ENCODE data around the gene WDR27.

The WDR27 gene

GRCh38 chr6:169543704-169544103 is 158.1 kb downstream of the WDR27 start:
- no peak for TF ChIP-seq CTCF (conservative IDR thresholded peaks at IDR 0.05; ENCODE audit: low read length)
- H3K4me3 ChIP-seq (ENCODE audit: low read length), result no peak overlapping the region
- no peak for DNase-seq (ENCODE audit: low read depth)

- no peak overlapping the region for H3K4me3 ChIP-seq (ENCODE audit: low read length)
- DNase-seq (ENCODE audit: low read depth), result no peak
- TF ChIP-seq CTCF (conservative IDR thresholded peaks at IDR 0.05; ENCODE audit: low read length), result no peak
Observed at GRCh38 chr6:169542491-169542890, 159.3 kb downstream of the WDR27 start.

GRCh38 chr6:169539176-169539897 is 162.5 kb downstream of the WDR27 start:
- no peak for DNase-seq (ENCODE audit: low read depth)
- TF ChIP-seq CTCF (conservative IDR thresholded peaks at IDR 0.05; ENCODE audit: low read length), result no peak
- H3K4me3 ChIP-seq (ENCODE audit: low read length), result no peak overlapping the region

GRCh38 chr6:169536446-169537170 is 165.2 kb downstream of the WDR27 start:
- DNase-seq (ENCODE audit: low read depth), result peak; percentile 78
- H3K4me3 ChIP-seq (ENCODE audit: low read length), result no peak overlapping the region
- no peak; the same call in 1 of the 2 replicates for TF ChIP-seq CTCF (conservative IDR thresholded peaks at IDR 0.05; ENCODE audit: low read length)

- H3K4me3 ChIP-seq (ENCODE audit: low read length), result no peak overlapping the region
- DNase-seq (ENCODE audit: low read depth), result no peak
- no peak for TF ChIP-seq CTCF (conservative IDR thresholded peaks at IDR 0.05; ENCODE audit: low read length)
Observed at GRCh38 chr6:169534039-169534421, 167.8 kb downstream of the WDR27 start.

GRCh38 chr6:169533301-169534038 is 168.4 kb downstream of the WDR27 start:
- TF ChIP-seq CTCF (conservative IDR thresholded peaks at IDR 0.05; ENCODE audit: low read length), result no peak
- no peak for DNase-seq (ENCODE audit: low read depth)
- H3K4me3 ChIP-seq (ENCODE audit: low read length), result no peak overlapping the region

Measured in AG10803 (cell line).